A549 (cell line): ENCODE data around the gene ASPN.

ENCODE experiments used
- CEBPB ChIP-seq, 2 experiments: fragments of >200 bp in 1 of 2; sonication (Bioruptor Twin) in 1 of 2; formaldehyde crosslinking in 1 of 2; IDR thresholded peaks; 2 replicates each; pipeline ENCODE4 v1.6.1; 2012 to 2016
- CTCF ChIP-seq: fragments of >200 bp; sonication (Bioruptor Twin); formaldehyde crosslinking; IDR thresholded peaks from 3 replicates; pipeline ENCODE4 v1.5.1; 2016
- ELK1 ChIP-seq: fragments of 150-350 bp; IDR thresholded peaks from 2 replicates; pipeline ENCODE4 v1.6.1; 2014; ENCODE audit warnings: low read depth, mild to moderate bottlenecking, low read length
- EP300 ChIP-seq, 2 experiments: fragments of >200 bp; sonication (Bioruptor Twin); formaldehyde crosslinking; IDR thresholded peaks; 2 replicates in 1 of 2; 3 replicates in 1 of 2; pipeline ENCODE4 v1.6.1; 2016 to 2017
- HOXB5 ChIP-seq: fragments of 250-450 bp; sonication (Bioruptor Pico); IDR thresholded peaks from 2 replicates; pipeline ENCODE4 v1.5.0; 2020; ENCODE audit warnings: mild to moderate bottlenecking, moderate library complexity
- JUN ChIP-seq, 2 experiments: fragments of >200 bp; sonication (Bioruptor Twin); formaldehyde crosslinking; IDR thresholded peaks; 2 replicates in 1 of 2; 3 replicates in 1 of 2; pipeline ENCODE4 v1.6.1; 2016 to 2017
- JUNB ChIP-seq: fragments of >200 bp; sonication (Bioruptor Twin); formaldehyde crosslinking; IDR thresholded peaks from 2 replicates; pipeline ENCODE4 v1.6.1; 2016
- NFE2L2 ChIP-seq: fragments of 150-350 bp; conservative IDR thresholded peaks from 2 replicates; pipeline ENCODE4 v1.6.1; 2014; ENCODE audit warnings: low read length
- POLR2A ChIP-seq: IDR thresholded peaks from 2 replicates; pipeline ENCODE4 v1.6.1; 2012; ENCODE audit warnings: mild to moderate bottlenecking, low read length
- REST ChIP-seq: fragments of 200-600 bp; sonication (generic); IDR thresholded peaks from 2 replicates; pipeline ENCODE4 v1.6.1; 2016; ENCODE audit warnings: antibody characterized with exemption, mild to moderate bottlenecking, moderate library complexity
- RFX5 ChIP-seq: fragments of 450-650 bp; IDR thresholded peaks from 2 replicates; pipeline ENCODE4 v1.7.1; 2014; ENCODE audit warnings: antibody characterized with exemption, mild to moderate bottlenecking, moderate library complexity
- TF ChIP-seq, protein P1 (sequence below): fragments of 250-450 bp; sonication (Bioruptor Pico); IDR thresholded peaks from 2 replicates; pipeline ENCODE4 v1.5.0; 2020; ENCODE audit warnings: low read depth, mild to moderate bottlenecking, moderate library complexity
- TF ChIP-seq, protein P2 (sequence below): IDR thresholded peaks from 2 replicates; pipeline ENCODE4 v1.6.1; 2012

GRCh38 chr9:92435263-92435662 lies 47.0 kb downstream of the ASPN start:
- TF ChIP-seq CTCF, result no peak
- no peak for TF ChIP-seq CEBPB (IDR thresholded peaks at IDR 0.05)
- no peak for TF ChIP-seq EP300 (IDR thresholded peaks at IDR 0.05)
- no peak for TF ChIP-seq REST
- TF ChIP-seq JUNB, result no peak
- no peak for TF ChIP-seq JUN (IDR thresholded peaks at IDR 0.05)
- TF ChIP-seq RFX5, result no peak
- no peak for TF ChIP-seq ELK1
- TF ChIP-seq, protein P1, sequence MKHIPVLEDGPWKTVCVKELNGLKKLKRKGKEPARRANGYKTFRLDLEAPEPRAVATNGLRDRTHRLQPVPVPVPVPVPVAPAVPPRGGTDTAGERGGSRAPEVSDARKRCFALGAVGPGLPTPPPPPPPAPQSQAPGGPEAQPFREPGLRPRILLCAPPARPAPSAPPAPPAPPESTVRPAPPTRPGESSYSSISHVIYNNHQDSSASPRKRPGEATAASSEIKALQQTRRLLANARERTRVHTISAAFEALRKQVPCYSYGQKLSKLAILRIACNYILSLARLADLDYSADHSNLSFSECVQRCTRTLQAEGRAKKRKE (CRISPR knock-in tag), result no peak
- TF ChIP-seq, protein P2, sequence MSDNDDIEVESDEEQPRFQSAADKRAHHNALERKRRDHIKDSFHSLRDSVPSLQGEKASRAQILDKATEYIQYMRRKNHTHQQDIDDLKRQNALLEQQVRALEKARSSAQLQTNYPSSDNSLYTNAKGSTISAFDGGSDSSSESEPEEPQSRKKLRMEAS, result no peak
- TF ChIP-seq HOXB5 (CRISPR knock-in tag), result no peak
- no peak for TF ChIP-seq POLR2A
- TF ChIP-seq NFE2L2, result no peak
